Measurements from ENCODE around the gene DNM3. TPM values are rescaled to one million over a fixed set of nuclear protein-coding genes. Genes with fewer than 3 reads are reported as not detected.

Gene DNM3
- total and polyA plus RNA-seq, 10 of the 15 experiments (the other 5 are each of a cell fraction or from before 2014, with no cell fraction given) = 0.03 to 1.5 (median 0.08) TPM; not detected in 3

- TF ChIP-seq, protein P1, sequence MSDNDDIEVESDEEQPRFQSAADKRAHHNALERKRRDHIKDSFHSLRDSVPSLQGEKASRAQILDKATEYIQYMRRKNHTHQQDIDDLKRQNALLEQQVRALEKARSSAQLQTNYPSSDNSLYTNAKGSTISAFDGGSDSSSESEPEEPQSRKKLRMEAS (IDR thresholded peaks at IDR 0.05; ENCODE audit: low read depth, low read length) = no peak
- TF ChIP-seq TCF3 (IDR thresholded peaks at IDR 0.05; ENCODE audit: borderline replicate concordance, insufficient read depth, low read depth, low read length) (no peak), NBN (IDR thresholded peaks at IDR 0.05) (no peak)
Observed at GRCh38 chr1:172252321-172252720, 411.0 kb downstream of the DNM3 start (continued).

DNA sequence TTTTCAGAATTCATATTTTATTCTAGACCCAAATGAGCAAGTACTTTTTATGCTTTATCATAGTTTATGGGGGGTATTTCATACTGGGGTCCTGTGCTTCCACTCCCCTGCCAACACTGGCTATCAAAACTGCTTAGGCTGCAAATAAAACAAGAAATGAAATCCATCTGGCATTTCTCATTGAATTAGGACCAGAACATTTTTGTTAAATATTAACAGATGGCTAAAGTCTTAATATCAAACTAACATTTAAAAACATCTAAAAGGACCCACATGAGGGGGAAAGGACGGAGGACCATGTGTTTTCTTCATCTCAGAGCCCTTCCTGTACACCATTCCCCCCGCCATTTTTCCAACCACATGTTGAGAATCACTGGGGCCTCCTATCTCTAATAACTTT lies 411.7 kb downstream of the DNM3 start:
- no peak overlapping the region for H3K27ac ChIP-seq (ENCODE audit: control insufficient read depth, insufficient read depth)
- H3K27me3 ChIP-seq (replicated peaks in 1 of 2; ENCODE audit: control insufficient read depth in 2 of 2, insufficient read depth in 2 of 2, low read length in 1 of 2) = no peaks in the 10 kb centered on the region
- FAIRE-seq = no peak
- no TSS peak for BruUV-seq (replicated peaks)
- H3K79me2 ChIP-seq (ENCODE audit: control insufficient read depth, insufficient read depth, low read length) = no peaks in the 10 kb centered on the region
- no peaks in the 10 kb centered on the region for H3K36me3 ChIP-seq (ENCODE audit: control insufficient read depth in 2 of 2, insufficient read depth in 2 of 2, low read length in 1 of 2)
- H3K4me3 ChIP-seq = no peak overlapping the region
- ChIA-PET POLR2A (no interaction called here), SMC1A (ENCODE audit: uncharacterized antibody, unreplicated experiment) (interaction anchor here (0.9 to 1.6 kb wide), 5 partner anchors 36 to 147 kb away, joined by 3 to 4 read pairs (median 4); no protein-coding TSS in a partner anchor), RAD21 (ENCODE audit: unreplicated experiment) (interaction anchor here (1.6 kb wide), 1 partner anchor 72 kb away, joined by 4 read pairs; no protein-coding TSS in a partner anchor), CTCF (interaction anchor here (1.2 kb wide), 1 partner anchor 17 kb away, joined by 3 read pairs; no protein-coding TSS in a partner anchor)
- H3K4me1 ChIP-seq (ENCODE audit: control insufficient read depth, insufficient read depth, low read length) = peaks cover 8% of the 10 kb centered on the region; the same call in 1 of the 2 replicates
- no peak overlapping the region for H2AFZ ChIP-seq (ENCODE audit: control insufficient read depth, low read depth, low read length)
- H3K9me3 ChIP-seq (replicated peaks; ENCODE audit: control insufficient read depth, insufficient read depth, low read length) = no peaks in the 10 kb centered on the region; the same call in 2 of the 3 replicates
- no peaks in the 10 kb centered on the region for H4K20me1 ChIP-seq (ENCODE audit: control insufficient read depth, insufficient read depth)
- WGBS (ENCODE audit: insufficient coverage, insufficient replicate concordance, low lambda C conversion rate, missing lambda C conversion rate) = 38% methylated on average over 2 of the region's 2 CpGs
- no peak for ATAC-seq
- in situ Hi-C loops (cut with MboI) = no loop called here
- no peak overlapping the region for H3K4me2 ChIP-seq (ENCODE audit: control insufficient read depth, insufficient read depth)
- DNase-seq (ENCODE audit: low read depth, low spot score) = no peak
- TF ChIP-seq IRF4 (IDR thresholded peaks at IDR 0.05; ENCODE audit: low read depth, low read length) (no peak), BCL11A (IDR thresholded peaks at IDR 0.05; ENCODE audit: low read depth, low read length) (no peak), ETV6 (conservative IDR thresholded peaks at IDR 0.05 in 1 of 2, IDR thresholded peaks at IDR 0.05 in 1 of 2; ENCODE audit: borderline replicate concordance in 1 of 2, low read depth in 1 of 2) (no peak), JUND (IDR thresholded peaks at IDR 0.05; ENCODE audit: low read depth, low read length) (no peak), STAT3 (IDR thresholded peaks at IDR 0.05; ENCODE audit: low read depth, low read length) (no peak), TBL1XR1 (IDR thresholded peaks at IDR 0.05; ENCODE audit: low read depth, low read length) (no peak), SP1 (IDR thresholded peaks at IDR 0.05; ENCODE audit: low read depth, low read length) (no peak)
- H3K9ac ChIP-seq (ENCODE audit: control insufficient read depth, insufficient read depth, low read length) = no peak overlapping the region
- intact Hi-C loops (cut with micrococcal nuclease; ENCODE audit: unreplicated experiment) = no loop called here

Data from GM12878 (cell line).